Measurements from ENCODE around the gene PREPL. TPM values are rescaled to one million over a fixed set of nuclear protein-coding genes. Genes with fewer than 3 reads are reported as not detected.

Gene PREPL
- total and polyA plus RNA-seq, 9 of the 15 experiments (the other 6 are each of a cell fraction or from before 2014, with no cell fraction given) = 11.6 to 58.9 (median 27.2) TPM

- H3K27me3 ChIP-seq (ENCODE audit: control insufficient read depth in 2 of 2, insufficient read depth in 2 of 2, low read length in 2 of 2) = no peaks in the 10 kb centered on the region
- H2AFZ ChIP-seq (ENCODE audit: low read depth, low read length) = no peak overlapping the region
- H3K9ac ChIP-seq (ENCODE audit: insufficient read depth in 1 of 2, low read depth in 2 of 2, low read length in 2 of 2) = no peak overlapping the region
- intact Hi-C loops (cut with micrococcal nuclease) = no loop called here
- no peaks in the 10 kb centered on the region for H3K9me1 ChIP-seq (ENCODE audit: control insufficient read depth, insufficient read depth, low read length)
- 85% methylated on average over 2 of the region's 2 CpGs for WGBS (ENCODE audit: insufficient coverage, low coverage, missing lambda C conversion rate)
- CTCF ChIA-PET (ENCODE audit: low intra/inter-chr PET ratio) = no interaction called here
- DNase-seq (ENCODE audit: extremely low read depth in 1 of 4, low spot score in 3 of 4) (no peak), ATAC-seq (no peak), FAIRE-seq (no peak)
- no peaks in the 10 kb centered on the region for H3K9me3 ChIP-seq (replicated peaks; ENCODE audit: control insufficient read depth, insufficient read depth, low read depth, low read length)
- no TSS peak for BruUV-seq (replicated peaks)
- no peak overlapping the region for H3K4me2 ChIP-seq (ENCODE audit: insufficient read depth, low read length)
- no peak overlapping the region for H3K27ac ChIP-seq (ENCODE audit: extremely low read depth, low read depth, low read length)
- peaks cover 21% of the 10 kb centered on the region; the same call in 2 of the 3 replicates for H3K36me3 ChIP-seq (ENCODE audit: control insufficient read depth, insufficient read depth, low read length)
- no peaks in the 10 kb centered on the region for H4K20me1 ChIP-seq (replicated peaks; ENCODE audit: control insufficient read depth, insufficient read depth, low read length)
- in situ Hi-C loops (cut with MboI) = no loop called here
- POLR2A ChIA-PET = interaction anchor here (0.6 to 4.0 kb wide), 5 partner anchors 9 to 742 kb away, joined by 3 to 40 read pairs (median 3); partner anchors contain the start of genes CAMKMT and PREPL
- TF ChIP-seq PATZ1 (CRISPR knock-in tag; IDR thresholded peaks at IDR 0.05; ENCODE audit: borderline replicate concordance) (no peak), KHSRP (IDR thresholded peaks at IDR 0.05) (no peak), HMGN3 (IDR thresholded peaks at IDR 0.05; ENCODE audit: borderline replicate concordance, extremely low read depth, insufficient read length, low read depth, low read length) (no peak), HDAC3 (IDR thresholded peaks at IDR 0.05; ENCODE audit: borderline replicate concordance, partially characterized antibody) (no peak), MTF1 (CRISPR knock-in tag; IDR thresholded peaks at IDR 0.05; ENCODE audit: borderline replicate concordance) (no peak), FOXA1 (IDR thresholded peaks at IDR 0.05; ENCODE audit: borderline replicate concordance) (no peak), SNRNP70 (optimal IDR thresholded peaks at IDR 0.05; ENCODE audit: low read depth, low read length) (no peak), ZNF224 (CRISPR knock-in tag; IDR thresholded peaks at IDR 0.05) (no peak), SMAD2 (IDR thresholded peaks at IDR 0.05; ENCODE audit: low read depth, low read length) (no peak), MCM5 (IDR thresholded peaks at IDR 0.05; ENCODE audit: low read depth) (no peak), ZNF212 (CRISPR knock-in tag; IDR thresholded peaks at IDR 0.05) (no peak)
- TF ChIP-seq, protein P1, sequence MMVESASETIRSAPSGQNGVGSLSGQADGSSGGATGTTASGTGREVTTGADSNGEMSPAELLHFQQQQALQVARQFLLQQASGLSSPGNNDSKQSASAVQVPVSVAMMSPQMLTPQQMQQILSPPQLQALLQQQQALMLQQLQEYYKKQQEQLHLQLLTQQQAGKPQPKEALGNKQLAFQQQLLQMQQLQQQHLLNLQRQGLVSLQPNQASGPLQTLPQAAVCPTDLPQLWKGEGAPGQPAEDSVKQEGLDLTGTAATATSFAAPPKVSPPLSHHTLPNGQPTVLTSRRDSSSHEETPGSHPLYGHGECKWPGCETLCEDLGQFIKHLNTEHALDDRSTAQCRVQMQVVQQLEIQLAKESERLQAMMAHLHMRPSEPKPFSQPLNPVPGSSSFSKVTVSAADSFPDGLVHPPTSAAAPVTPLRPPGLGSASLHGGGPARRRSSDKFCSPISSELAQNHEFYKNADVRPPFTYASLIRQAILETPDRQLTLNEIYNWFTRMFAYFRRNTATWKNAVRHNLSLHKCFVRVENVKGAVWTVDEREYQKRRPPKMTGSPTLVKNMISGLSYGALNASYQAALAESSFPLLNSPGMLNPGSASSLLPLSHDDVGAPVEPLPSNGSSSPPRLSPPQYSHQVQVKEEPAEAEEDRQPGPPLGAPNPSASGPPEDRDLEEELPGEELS (CRISPR knock-in tag; IDR thresholded peaks at IDR 0.05; ENCODE audit: borderline replicate concordance) = no peak
- H3K4me3 ChIP-seq = no peak overlapping the region
- no peaks in the 10 kb centered on the region for H3K4me1 ChIP-seq (replicated peaks in 1 of 2; ENCODE audit: control insufficient read depth in 2 of 2, insufficient read depth in 2 of 2, low read length in 2 of 2)
- H3K79me2 ChIP-seq (ENCODE audit: control insufficient read depth, insufficient read depth, low read length) = no peaks in the 10 kb centered on the region
These were observed 13.8 kb downstream of the PREPL start for GRCh38 chr2:44347526-44347925.

All from K562 (cell line).